ENCODE results near the gene OR5L1. TPM values are rescaled to one million over a fixed set of nuclear protein-coding genes. Genes with fewer than 3 reads are reported as not detected.

Gene OR5L1
- total RNA-seq = not detected

DNA sequence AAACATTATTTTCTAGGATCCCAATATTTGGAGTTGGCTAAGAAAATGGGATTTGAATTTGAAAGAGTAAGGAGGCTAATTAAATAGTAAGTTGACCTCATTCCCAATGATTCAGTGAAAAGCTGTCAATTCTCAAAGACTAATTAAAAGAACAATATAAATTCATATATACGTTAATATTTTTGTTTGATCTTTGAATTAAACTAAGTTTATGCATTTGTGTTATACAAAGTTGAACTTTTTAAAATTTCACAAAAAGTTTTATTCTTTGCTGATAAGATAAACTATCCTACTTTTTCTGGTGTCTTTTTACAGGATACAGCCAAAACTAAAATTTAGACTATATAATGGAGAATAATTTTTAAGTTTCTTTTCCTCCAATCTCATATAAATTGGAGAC, at the start of gene OR5L1:
OR5L1 (plus strand) TSS at position 301 of the 400 bp plus-strand sequence. CDS start 100 bp downstream, outside the sequence.
- WGBS, 2 donors = 91 to 93% methylated on average over 1 of the region's 1 CpG

DNA sequence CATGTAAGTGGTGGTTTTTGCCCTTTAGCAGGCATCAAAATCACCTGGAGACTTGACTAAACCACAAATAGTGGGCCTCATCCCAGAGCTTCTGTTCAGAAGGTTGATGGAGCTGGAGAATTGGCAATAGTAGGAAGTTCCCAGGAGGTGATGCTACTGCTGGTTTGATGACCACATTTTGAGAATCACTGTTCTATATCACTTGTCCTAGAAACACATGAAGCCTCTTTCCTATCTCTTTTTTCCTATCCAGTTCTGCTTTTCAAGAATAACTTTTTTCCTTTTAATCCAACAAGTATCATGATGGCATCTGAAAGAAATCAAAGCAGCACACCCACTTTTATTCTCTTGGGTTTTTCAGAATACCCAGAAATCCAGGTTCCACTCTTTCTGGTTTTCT, 38.0 kb upstream of the OR5L1 start, which contains the start of gene OR5D13:
OR5D13 (plus strand) TSS at position 301 of the 400 bp plus-strand sequence; CDS start at position 301, 0 bp downstream.
- no peak for DNase-seq (ENCODE audit: low spot score in 2 of 2)
- no peak within 1 kb of the TSS for H3K4me3 ChIP-seq (ENCODE audit: low read depth, poor library complexity, severe bottlenecking)
- intact Hi-C loops (cut with DNase I; ENCODE audit: low total_unique reads) = no loop called here
- TF ChIP-seq, protein P1, sequence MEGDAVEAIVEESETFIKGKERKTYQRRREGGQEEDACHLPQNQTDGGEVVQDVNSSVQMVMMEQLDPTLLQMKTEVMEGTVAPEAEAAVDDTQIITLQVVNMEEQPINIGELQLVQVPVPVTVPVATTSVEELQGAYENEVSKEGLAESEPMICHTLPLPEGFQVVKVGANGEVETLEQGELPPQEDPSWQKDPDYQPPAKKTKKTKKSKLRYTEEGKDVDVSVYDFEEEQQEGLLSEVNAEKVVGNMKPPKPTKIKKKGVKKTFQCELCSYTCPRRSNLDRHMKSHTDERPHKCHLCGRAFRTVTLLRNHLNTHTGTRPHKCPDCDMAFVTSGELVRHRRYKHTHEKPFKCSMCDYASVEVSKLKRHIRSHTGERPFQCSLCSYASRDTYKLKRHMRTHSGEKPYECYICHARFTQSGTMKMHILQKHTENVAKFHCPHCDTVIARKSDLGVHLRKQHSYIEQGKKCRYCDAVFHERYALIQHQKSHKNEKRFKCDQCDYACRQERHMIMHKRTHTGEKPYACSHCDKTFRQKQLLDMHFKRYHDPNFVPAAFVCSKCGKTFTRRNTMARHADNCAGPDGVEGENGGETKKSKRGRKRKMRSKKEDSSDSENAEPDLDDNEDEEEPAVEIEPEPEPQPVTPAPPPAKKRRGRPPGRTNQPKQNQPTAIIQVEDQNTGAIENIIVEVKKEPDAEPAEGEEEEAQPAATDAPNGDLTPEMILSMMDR (IDR thresholded peaks at IDR 0.05) = no peak
- TF ChIP-seq POLR2A (IDR thresholded peaks at IDR 0.05) = no peak

More for the DNA sequence above, at the start of gene OR5L1:
- TF ChIP-seq POLR2A (IDR thresholded peaks at IDR 0.05) = no peak
- TF ChIP-seq, protein P1 (IDR thresholded peaks at IDR 0.05) = no peak
- no peak within 1 kb of the TSS for H3K4me3 ChIP-seq (ENCODE audit: low read depth, poor library complexity, severe bottlenecking)
- intact Hi-C loops (cut with DNase I; ENCODE audit: low total_unique reads) = no loop called here
- no peak for DNase-seq (ENCODE audit: low spot score in 2 of 2)

GRCh38 chr11:55791606-55792005, 19.6 kb upstream of the OR5L1 start:
- intact Hi-C loops (cut with DNase I; ENCODE audit: low total_unique reads) = no loop called here
- no peak for TF ChIP-seq POLR2A (IDR thresholded peaks at IDR 0.05)
- TF ChIP-seq, protein P1 (IDR thresholded peaks at IDR 0.05) = no peak
- WGBS, 2 donors = 81 to 90% methylated on average over 1 of the region's 1 CpG
- no peak overlapping the region for H3K4me3 ChIP-seq (ENCODE audit: low read depth, poor library complexity, severe bottlenecking)
- no peak for DNase-seq (ENCODE audit: low spot score in 2 of 2)

DNA sequence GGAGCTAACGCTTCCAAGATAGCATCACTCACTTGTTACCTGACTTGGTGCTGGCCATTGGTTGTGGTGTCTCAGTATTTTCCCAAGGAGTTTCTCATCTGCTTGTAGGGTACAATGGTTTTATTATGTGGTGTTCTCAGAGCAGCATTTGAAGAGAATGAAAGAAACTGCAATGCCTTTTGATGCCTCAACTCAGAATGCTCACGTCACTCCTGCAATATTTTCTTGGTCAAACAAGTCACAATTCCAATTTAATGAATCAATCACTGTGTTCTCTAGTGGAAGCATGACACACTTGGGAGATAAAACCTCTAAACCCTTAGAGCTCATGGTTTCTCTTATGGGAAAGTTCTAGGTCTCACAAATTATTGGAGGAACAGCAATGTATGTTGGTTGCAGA, 17.8 kb upstream of the OR5L1 start:
- WGBS, 2 donors = 53 to 83% methylated on average over 2 of the region's 2 CpGs
- no peak for DNase-seq (ENCODE audit: low spot score in 2 of 2)
- TF ChIP-seq POLR2A (IDR thresholded peaks at IDR 0.05) = no peak
- TF ChIP-seq, protein P1 (IDR thresholded peaks at IDR 0.05) = no peak
- intact Hi-C loops (cut with DNase I; ENCODE audit: low total_unique reads) = no loop called here
- H3K4me3 ChIP-seq (ENCODE audit: low read depth, poor library complexity, severe bottlenecking) = no peak overlapping the region

- no peak for DNase-seq (ENCODE audit: low spot score in 2 of 2)
- intact Hi-C loops (cut with DNase I; ENCODE audit: low total_unique reads) = no loop called here
- no peak within 1 kb of the TSS for H3K4me3 ChIP-seq (ENCODE audit: low read depth, poor library complexity, severe bottlenecking)
- no peak for TF ChIP-seq POLR2A (IDR thresholded peaks at IDR 0.05)
Observed at GRCh38 chr11:55795256-55795655, 15.9 kb upstream of the OR5L1 start, which contains the start of gene OR5D14. Gene OR5D14 (plus strand): TSS chr11:55795556. CDS start chr11:55795556, 0 bp downstream.

- TF ChIP-seq POLR2A (IDR thresholded peaks at IDR 0.05) = no peak
- TF ChIP-seq, protein P1 (IDR thresholded peaks at IDR 0.05) = no peak
Observed at GRCh38 chr11:55806248-55806647, 4.9 kb upstream of the OR5L1 start.

More at GRCh38 chr11:55806248-55806647, 4.9 kb upstream of the OR5L1 start:
- no peak overlapping the region for H3K4me3 ChIP-seq (ENCODE audit: low read depth, poor library complexity, severe bottlenecking)
- intact Hi-C loops (cut with DNase I; ENCODE audit: low total_unique reads) = no loop called here
- WGBS, 2 donors = 69 to 89% methylated on average over 1 of the region's 1 CpG
- DNase-seq (ENCODE audit: low spot score in 2 of 2) = no peak
